ENCODE data around the gene CCNL2. TPM values are rescaled to one million over a fixed set of nuclear protein-coding genes. Genes with fewer than 3 reads are reported as not detected.
A peak's percentile ranks its signal among the peaks of the same experiment; 100 is the strongest.

Gene CCNL2
- total and polyA plus RNA-seq, 2 of the 13 experiments (the other 11 are each of a cell fraction or from before 2014, with no cell fraction given) = 105 to 340 TPM

DNA sequence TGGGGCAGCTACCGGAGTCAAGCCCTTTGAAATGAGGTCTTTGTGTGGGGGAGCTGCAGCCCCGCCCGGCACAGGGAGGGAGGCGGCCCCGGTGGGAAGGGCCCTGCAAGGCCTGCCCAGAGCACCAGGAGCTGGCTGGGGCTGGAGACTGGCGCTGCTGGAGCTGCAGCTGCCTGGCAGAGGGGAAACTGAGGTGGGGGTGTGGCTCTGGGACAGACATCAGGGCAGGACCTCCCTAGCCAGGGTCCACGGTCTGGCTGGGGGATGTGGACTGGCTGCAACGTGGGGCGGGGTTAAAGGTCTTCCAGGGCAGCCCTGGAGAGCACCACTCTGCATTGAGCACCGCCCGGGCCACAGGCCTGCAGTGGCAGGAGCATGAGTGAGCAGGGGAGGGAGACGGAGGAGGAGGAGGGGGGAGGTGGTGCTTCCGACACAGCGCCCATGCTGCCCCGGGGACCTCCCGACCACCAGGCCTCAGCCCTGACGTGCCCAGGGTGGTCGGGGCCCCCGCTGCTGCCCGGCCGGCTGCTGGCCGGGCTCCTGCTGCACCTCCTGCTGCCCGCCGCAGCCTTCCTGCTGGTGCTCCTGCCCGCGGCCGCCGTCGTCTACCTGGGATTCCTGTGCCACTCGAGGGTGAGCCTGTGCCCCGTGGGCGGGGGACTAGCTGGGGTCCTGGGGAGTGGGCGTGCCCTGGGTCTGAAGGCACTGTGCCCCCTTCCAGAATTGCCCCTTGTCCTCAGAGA lies 26.8 kb upstream of the CCNL2 start (continued):
- no peak for TF ChIP-seq ZNF737 (CRISPR knock-in tag; IDR thresholded peaks at IDR 0.05; ENCODE audit: borderline replicate concordance)
- TF ChIP-seq CHD2 (IDR thresholded peaks at IDR 0.05; ENCODE audit: low read depth, low read length) = no peak
- no peak for TF ChIP-seq SOX13 (IDR thresholded peaks at IDR 0.05)
- TF ChIP-seq SOX13 (CRISPR knock-in tag; conservative IDR thresholded peaks at IDR 0.05 in 1 of 2, IDR thresholded peaks at IDR 0.05 in 1 of 2) = no peak
- TF ChIP-seq, protein P1, sequence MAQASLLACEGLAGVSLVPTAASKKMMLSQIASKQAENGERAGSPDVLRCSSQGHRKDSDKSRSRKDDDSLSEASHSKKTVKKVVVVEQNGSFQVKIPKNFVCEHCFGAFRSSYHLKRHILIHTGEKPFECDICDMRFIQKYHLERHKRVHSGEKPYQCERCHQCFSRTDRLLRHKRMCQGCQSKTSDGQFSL (CRISPR knock-in tag; IDR thresholded peaks at IDR 0.05) = peak; percentile 68; the same call in 1 of the 2 replicates
- TF ChIP-seq, protein P2, sequence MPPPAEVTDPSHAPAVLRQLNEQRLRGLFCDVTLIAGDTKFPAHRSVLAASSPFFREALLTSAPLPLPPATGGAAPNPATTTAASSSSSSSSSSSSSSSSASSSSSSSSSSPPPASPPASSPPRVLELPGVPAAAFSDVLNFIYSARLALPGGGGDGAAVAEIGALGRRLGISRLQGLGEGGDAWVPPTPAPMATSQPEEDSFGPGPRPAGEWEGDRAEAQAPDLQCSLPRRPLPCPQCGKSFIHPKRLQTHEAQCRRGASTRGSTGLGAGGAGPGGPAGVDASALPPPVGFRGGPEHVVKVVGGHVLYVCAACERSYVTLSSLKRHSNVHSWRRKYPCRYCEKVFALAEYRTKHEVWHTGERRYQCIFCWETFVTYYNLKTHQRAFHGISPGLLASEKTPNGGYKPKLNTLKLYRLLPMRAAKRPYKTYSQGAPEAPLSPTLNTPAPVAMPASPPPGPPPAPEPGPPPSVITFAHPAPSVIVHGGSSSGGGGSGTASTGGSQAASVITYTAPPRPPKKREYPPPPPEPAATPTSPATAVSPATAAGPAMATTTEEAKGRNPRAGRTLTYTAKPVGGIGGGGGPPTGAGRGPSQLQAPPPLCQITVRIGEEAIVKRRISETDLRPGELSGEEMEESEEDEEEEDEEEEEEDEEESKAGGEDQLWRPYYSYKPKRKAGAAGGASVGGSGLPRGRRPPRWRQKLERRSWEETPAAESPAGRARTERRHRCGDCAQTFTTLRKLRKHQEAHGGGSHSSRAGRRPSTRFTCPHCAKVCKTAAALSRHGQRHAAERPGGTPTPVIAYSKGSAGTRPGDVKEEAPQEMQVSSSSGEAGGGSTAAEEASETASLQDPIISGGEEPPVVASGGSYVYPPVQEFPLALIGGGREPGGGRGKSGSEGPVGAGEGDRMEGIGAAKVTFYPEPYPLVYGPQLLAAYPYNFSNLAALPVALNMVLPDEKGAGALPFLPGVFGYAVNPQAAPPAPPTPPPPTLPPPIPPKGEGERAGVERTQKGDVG (CRISPR knock-in tag; IDR thresholded peaks at IDR 0.05; ENCODE audit: borderline replicate concordance) = no peak
- TF ChIP-seq ZNF33A (CRISPR knock-in tag; IDR thresholded peaks at IDR 0.05; ENCODE audit: borderline replicate concordance) = no peak
- peak; percentile 56; the same call in 1 of the 2 replicates for TF ChIP-seq SALL1 (CRISPR knock-in tag; IDR thresholded peaks at IDR 0.05)
- TF ChIP-seq, protein P3, sequence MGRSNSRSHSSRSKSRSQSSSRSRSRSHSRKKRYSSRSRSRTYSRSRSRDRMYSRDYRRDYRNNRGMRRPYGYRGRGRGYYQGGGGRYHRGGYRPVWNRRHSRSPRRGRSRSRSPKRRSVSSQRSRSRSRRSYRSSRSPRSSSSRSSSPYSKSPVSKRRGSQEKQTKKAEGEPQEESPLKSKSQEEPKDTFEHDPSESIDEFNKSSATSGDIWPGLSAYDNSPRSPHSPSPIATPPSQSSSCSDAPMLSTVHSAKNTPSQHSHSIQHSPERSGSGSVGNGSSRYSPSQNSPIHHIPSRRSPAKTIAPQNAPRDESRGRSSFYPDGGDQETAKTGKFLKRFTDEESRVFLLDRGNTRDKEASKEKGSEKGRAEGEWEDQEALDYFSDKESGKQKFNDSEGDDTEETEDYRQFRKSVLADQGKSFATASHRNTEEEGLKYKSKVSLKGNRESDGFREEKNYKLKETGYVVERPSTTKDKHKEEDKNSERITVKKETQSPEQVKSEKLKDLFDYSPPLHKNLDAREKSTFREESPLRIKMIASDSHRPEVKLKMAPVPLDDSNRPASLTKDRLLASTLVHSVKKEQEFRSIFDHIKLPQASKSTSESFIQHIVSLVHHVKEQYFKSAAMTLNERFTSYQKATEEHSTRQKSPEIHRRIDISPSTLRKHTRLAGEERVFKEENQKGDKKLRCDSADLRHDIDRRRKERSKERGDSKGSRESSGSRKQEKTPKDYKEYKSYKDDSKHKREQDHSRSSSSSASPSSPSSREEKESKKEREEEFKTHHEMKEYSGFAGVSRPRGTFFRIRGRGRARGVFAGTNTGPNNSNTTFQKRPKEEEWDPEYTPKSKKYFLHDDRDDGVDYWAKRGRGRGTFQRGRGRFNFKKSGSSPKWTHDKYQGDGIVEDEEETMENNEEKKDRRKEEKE (IDR thresholded peaks at IDR 0.05) = no peak
- no peak for TF ChIP-seq ZFP36L1 (CRISPR knock-in tag; IDR thresholded peaks at IDR 0.05)
- TF ChIP-seq, protein P4, sequence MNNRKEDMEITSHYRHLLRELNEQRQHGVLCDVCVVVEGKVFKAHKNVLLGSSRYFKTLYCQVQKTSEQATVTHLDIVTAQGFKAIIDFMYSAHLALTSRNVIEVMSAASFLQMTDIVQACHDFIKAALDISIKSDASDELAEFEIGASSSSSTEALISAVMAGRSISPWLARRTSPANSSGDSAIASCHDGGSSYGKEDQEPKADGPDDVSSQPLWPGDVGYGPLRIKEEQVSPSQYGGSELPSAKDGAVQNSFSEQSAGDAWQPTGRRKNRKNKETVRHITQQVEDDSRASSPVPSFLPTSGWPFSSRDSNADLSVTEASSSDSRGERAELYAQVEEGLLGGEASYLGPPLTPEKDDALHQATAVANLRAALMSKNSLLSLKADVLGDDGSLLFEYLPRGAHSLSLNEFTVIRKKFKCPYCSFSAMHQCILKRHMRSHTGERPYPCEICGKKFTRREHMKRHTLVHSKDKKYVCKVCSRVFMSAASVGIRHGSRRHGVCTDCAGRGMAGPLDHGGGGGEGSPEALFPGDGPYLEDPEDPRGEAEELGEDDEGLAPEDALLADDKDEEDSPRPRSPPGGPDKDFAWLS (CRISPR knock-in tag; IDR thresholded peaks at IDR 0.05; ENCODE audit: borderline replicate concordance) = no peak
- no peak for TF ChIP-seq SIN3A (IDR thresholded peaks at IDR 0.05; ENCODE audit: borderline replicate concordance, low read depth, low read length)
- TF ChIP-seq FOXK1 (CRISPR knock-in tag; IDR thresholded peaks at IDR 0.05; ENCODE audit: borderline replicate concordance, low read depth) = no peak
- no peak for TF ChIP-seq TOPORS (CRISPR knock-in tag; IDR thresholded peaks at IDR 0.05)
- TF ChIP-seq, protein P5, sequence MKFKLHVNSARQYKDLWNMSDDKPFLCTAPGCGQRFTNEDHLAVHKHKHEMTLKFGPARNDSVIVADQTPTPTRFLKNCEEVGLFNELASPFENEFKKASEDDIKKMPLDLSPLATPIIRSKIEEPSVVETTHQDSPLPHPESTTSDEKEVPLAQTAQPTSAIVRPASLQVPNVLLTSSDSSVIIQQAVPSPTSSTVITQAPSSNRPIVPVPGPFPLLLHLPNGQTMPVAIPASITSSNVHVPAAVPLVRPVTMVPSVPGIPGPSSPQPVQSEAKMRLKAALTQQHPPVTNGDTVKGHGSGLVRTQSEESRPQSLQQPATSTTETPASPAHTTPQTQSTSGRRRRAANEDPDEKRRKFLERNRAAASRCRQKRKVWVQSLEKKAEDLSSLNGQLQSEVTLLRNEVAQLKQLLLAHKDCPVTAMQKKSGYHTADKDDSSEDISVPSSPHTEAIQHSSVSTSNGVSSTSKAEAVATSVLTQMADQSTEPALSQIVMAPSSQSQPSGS (CRISPR knock-in tag; IDR thresholded peaks at IDR 0.05) = no peak
- no peak for TF ChIP-seq ZNF7 (CRISPR knock-in tag; IDR thresholded peaks at IDR 0.05)
- no peak for TF ChIP-seq AGO1 (IDR thresholded peaks at IDR 0.05; ENCODE audit: low read depth, low read length, poor library complexity, severe bottlenecking)
- no peak for TF ChIP-seq HMGA1 (CRISPR knock-in tag; conservative IDR thresholded peaks at IDR 0.05)
